T-helper 2 cell treated with Interferon-gamma antibody and Interleukin-4, amounts not matched to agents 100 ng/mL and 5 ng/mL, for 36 hours (primary cell): ENCODE data around the gene UTP15. TPM values are rescaled to one million over a fixed set of nuclear protein-coding genes. Genes with fewer than 3 reads are reported as not detected.

Experiments used
- intact Hi-C: fragments of 100-400 bp; cut with micrococcal nuclease; formaldehyde crosslinking; loops from one replicate; pipeline ENCODE4 v1.15.1; 2023
- total RNA-seq: library from RNA; stranded (reverse); gene quantifications from 2 replicates; pipeline ENCODE4 v1.2.3, GENCODE V29; 2022

UTP15 gene, protein sequence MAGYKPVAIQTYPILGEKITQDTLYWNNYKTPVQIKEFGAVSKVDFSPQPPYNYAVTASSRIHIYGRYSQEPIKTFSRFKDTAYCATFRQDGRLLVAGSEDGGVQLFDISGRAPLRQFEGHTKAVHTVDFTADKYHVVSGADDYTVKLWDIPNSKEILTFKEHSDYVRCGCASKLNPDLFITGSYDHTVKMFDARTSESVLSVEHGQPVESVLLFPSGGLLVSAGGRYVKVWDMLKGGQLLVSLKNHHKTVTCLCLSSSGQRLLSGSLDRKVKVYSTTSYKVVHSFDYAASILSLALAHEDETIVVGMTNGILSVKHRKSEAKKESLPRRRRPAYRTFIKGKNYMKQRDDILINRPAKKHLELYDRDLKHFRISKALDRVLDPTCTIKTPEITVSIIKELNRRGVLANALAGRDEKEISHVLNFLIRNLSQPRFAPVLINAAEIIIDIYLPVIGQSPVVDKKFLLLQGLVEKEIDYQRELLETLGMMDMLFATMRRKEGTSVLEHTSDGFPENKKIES
- 28.2 and 28.3 TPM in 2 replicates for total RNA-seq

DNA sequence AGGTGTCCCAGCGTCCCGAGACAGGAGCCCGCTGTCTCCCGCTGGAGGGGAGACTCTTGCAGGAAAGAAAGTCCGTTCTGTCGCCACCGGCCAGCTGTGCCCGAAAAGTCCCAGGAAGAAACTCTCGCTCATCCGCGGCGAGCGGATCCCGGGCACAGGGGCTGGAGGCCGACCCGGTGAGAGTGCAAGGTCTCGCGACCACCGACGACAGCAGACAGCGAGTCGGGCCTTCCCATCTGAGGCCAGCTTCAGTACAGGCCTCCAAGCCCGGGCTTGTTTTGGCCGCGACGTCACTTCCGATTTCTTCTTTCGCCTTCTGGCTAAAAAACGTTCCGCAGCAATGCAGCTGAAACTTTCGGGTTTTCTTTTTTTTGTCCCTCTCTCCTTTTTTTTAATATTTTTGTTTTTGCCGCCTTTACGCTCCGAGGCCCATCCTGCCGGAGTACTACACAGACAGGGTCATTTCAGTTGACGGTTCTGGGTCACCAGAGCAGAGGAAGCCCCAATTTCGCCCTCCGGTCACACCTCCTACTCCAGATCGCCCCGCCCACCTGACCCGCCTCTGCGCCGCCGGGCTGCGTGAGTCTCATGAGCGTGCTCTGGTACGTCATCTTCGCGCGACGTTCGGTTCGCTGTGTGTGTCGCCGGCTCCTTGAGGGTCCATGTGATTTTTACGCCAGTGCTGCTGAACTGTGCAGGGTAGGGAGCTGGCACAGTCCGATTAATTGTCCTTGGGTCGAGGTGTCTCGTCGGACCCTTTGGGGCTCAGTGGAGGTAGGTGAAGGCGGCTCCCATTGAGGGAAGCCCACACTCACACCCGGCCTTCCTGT lies at the start of gene UTP15, which contains the start of gene ANKRA2:
UTP15 (plus strand) TSS at position 605 of the 830 bp plus-strand sequence. CDS start 1,602 bp downstream, outside the sequence.
ANKRA2 (minus strand) TSS at position 501 of the 830 bp plus-strand sequence. CDS start 2,758 bp downstream, outside the sequence.
- intact Hi-C loops, result loop anchor here (1.0 to 10.0 kb wide), 6 partner anchors 67 to 1672 kb away; partner anchors contain the start of genes ANKRD31, BTF3, GFM2 and HEXB

DNA sequence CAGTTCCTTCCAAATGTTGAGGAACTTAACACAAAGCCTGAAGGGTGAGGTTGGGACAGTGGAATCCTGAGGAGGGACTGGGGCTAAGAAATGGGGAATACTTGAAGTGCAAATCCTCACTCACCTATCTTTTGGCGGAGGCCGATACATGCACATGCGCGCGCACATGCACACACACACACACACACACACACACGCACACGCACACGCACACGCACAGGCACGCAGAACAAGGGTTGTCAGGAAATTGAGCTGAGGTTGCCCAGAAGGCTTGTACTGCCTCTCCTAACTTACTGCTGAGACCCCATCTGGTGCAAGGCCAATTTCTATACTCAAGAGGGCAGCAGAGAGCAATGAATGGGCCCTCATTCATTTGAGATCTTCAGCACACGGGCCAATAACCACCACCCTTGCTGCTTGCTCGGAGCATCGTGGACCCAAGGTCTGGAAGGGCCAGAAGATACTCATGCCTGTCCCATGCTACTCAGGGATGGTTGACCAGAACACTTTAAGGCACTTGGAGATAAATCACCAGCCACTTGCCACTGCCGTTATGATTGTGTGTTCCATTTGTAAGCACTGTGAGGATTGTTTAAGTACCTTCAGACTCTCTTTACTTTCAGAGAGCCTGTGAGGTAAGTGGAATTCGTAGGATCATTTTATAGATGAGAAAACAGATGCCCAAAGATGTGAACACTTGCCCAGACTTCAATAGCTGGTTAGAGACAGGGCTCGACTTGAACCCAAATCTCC lies 45.8 kb upstream of the UTP15 start:
- intact Hi-C loops, result loop anchor here (1.0 to 2.0 kb wide), 2 partner anchors 17 to 21 kb away; partner anchors contain the start of gene BTF3

DNA sequence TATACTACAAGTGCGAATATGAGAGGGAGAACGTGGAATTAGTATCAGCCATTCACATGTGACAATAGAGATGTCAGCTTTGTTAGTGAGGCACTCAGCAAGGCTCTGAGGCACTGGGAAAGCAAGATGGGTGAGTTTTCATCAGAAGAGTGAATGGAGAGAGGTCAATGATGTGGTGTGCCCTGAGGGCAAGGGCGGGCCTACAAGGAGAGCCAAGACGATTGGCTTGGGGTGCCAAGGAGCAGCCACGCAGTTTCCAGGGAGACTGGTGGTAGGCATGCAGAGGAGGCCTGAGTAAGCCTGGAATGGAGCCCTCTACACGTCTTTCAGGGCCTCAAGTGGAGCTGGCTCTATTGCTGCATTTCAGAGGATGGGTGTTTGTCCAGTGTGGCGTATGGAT lies 42.6 kb upstream of the UTP15 start:
- intact Hi-C loops, result no loop called here

DNA sequence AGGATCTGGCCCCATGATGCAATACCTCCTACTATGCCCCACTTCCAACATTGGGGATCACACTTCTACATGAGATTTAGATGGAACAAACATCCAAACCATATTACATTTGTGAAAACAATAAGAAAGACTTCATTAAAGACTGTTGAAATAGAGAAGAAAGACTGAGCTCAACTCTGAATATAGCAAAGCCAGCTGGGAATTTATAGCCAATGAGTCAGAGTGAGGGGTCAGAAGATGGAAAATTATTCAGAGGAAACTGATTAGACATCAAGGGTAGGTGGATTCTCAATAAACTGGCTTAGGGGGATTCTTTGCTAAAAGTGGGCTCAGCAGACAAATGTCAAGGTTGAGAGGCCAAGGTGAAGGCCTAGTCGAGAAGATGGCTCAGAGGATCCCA lies 41.7 kb upstream of the UTP15 start:
- intact Hi-C loops, result no loop called here

DNA sequence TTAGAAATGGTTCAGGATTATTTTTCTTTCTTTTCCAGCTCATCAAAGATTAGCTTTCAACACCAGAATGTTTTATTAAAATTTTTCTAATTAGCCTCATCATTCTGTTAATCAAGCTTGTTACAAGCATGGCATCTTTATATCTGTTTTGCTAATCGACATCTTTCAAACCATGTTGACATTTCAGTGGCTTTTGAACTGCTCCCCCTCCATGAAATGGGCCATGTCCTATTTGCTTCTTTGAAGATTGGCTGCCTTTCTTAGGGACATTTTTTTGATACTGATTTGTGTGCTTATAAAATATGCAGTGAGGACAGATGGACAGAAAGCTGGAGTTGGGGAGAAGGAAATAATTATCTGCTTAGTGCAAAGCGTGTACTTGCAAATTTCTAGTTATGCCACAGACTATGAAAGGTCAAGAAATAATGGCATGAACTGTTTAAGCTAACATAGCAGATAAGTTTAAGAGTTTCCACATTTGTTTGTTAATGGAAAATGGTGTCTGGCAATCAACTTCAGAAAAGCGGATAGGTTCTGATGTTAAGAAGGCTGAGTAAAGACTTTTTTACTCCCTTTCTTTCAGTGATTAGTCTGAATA lies 39.8 kb upstream of the UTP15 start:
- intact Hi-C loops, result no loop called here

DNA sequence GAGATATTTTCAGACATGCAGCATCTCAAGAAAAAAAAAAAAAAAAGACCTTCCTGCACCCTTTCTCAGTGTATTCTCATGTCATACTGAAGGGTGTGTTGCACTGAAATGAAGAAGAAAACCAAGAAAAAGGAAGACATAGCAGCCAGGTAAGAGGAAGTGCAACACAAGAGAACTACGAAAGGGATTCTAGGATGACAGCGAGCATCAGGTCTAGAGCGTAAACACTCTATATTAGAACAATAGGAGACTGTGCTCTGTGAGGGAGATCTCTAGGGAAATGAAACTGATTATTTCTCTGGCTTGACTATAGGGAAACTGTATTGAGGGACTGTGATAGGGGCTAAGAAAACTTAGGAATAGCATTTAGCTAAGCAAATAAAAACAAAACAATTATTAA lies 37.3 kb upstream of the UTP15 start:
- intact Hi-C loops, result no loop called here

DNA sequence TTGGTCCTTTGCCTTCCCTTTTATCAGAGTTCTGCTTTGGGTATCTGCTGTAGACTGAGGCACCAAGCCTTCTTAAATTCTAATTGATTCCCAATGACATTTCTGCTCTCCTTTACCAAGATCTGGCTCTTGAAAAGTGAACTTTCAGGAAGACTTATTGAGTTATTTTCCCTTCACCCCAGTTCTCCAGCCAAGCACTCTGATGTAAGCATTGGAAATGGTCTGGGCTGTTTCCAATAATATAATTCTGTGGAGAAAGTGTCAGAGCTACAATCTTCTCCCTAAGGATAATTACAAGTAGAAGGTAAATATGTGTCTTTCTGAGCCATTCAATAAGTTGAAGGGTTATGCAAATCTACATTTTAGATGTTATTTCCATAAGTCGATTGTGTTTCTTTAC lies 36.5 kb upstream of the UTP15 start:
- intact Hi-C loops, result no loop called here

DNA sequence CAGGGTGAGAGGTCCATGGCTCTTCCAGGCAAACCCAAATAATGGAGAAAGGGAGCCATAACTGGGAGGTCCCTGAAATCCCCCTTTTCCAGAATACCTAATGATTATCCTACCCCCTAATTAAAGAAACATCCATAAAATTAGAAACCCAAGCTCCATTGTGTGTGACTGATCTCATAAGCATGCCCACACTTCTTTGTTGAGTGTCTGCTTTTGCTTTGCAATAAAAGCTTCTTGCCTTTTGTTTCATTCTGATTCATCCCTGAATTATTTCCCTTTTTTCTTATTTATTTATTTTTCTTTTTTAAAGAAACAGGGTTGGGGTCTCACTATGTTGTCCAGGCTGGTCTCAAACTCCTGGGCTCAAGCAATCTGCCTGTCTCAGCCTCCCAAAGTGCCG lies 34.2 kb upstream of the UTP15 start:
- intact Hi-C loops, result no loop called here

DNA sequence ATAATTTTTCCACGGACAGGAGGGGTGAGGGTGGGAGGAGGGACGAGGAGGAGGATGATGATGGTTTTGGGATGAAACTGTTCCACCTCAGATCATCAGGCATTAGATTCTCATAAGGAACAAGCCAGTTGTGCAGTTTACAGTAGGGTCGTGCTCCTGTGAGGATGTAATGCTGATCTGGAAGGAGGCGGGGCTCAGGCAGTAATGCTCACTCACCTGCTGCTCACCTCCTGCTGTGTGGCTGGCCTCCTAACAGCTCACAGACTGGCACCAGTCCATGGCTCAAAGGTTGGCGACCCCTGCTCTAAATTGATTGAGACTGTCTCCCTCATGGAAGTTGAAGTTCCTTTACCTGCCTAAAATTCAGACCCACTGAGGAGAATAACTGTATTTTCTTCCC lies 33.3 kb upstream of the UTP15 start:
- intact Hi-C loops, result no loop called here

DNA sequence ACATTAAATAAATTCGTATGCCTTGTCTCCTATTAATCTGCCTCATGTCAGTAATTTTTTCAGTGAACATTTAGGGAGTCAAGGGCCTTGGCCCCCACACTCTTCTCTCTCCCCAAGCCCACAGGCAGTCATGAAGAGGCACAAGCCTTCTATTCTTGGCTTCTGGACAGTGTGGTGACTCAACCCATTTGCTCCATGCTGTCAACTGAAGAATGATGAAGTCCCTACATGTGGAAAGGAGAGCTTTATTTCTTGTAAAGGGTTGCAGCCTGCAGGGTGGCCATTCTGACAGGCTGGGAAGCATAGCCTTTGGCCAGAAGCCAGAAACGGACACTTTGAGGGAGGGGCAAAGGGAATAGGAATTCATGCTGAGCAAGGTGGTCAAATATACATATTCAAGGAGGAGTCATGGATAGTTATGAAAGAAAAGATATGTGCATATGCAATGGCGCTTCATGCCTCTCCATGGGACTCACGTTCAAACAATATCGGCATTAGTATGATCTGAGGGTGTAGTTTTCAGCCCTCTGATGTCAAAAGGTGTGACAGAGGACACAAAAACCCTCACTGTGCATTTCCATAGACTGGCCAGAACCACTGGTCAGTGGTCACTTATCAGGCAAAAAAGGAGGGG lies 31.4 kb upstream of the UTP15 start:
- intact Hi-C loops, result no loop called here

DNA sequence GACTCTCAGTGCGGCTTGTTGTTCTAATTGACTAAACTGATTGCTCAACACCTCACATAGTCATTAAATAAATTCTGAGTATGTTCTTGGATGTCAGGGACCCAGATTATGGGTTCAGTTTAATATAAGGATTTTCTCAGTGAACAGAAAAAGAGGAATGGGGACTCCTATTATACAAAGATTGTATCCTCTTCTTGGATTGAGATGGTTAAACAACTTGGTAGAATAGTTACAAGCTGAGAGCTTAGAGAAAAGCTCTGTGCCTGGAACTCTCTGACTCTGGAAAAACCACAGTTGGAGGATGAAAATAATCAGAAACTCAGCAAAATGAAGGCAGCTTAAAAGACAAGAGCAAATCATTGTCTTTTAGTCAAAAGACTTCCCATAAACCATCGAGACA lies 30.6 kb upstream of the UTP15 start:
- intact Hi-C loops, result loop anchor here (5.0 kb wide), 2 partner anchors 38 to 83 kb away; partner anchors contain the start of gene BTF3

DNA sequence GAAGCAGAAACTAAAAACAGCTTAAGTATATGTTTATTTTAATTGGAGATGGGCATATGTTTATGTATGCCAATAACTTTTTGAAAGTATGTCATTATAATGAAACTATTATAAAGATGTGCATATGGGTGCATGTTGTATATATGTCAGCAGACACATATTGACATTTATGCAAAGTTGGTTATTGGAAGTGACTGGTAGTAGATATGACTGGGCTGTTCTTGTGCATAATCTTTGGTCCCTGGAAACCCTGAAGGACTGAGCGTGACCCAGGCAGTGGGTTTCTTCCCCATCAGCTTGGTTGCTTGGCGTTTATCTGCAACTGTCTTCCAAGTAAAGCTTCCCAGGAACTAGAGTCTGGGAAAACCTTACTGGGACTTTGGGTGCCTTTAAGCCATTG lies 25.8 kb upstream of the UTP15 start:
- intact Hi-C loops, result loop anchor here (5.0 kb wide), 2 partner anchors 42 to 87 kb away; partner anchors contain the start of gene BTF3

DNA sequence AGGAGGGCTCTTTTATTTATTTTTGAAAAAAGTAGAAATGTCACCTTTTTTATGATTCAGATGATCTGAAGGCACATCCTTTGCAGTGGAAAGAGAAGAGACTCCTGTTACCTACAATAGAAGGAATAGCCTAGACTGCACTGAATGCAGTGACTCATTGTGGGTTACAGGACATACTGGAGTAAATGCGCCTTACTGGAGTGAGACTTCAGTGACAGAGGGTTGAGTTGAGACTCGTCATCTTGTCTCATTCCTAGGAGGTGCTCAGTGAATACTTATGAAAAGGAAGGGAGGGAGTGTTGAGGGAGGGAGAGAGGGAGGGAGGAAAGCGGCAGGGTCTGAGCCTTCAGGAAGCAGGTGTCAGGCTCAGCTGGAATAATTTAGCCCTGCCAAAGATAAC lies 25.4 kb upstream of the UTP15 start:
- intact Hi-C loops, result no loop called here

DNA sequence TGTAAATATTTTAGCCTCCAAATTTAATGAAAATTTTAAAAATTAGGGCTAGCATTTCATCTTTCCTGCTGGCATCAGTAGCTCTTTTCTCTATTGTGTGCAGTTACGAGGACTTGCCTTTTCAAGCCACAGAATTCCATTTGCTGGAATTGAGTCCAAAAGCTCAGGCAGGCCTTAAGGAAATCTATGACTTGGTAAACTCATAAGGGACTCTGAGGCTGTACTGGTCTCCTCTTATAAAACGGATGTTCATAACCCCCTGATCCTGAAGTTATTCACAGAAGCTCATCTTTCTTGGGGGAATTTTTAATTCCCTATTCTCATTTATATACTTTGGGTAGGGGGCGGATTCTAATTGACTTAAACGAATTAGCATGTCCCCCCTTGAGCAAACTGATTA lies 23.5 kb upstream of the UTP15 start:
- intact Hi-C loops, result no loop called here

DNA sequence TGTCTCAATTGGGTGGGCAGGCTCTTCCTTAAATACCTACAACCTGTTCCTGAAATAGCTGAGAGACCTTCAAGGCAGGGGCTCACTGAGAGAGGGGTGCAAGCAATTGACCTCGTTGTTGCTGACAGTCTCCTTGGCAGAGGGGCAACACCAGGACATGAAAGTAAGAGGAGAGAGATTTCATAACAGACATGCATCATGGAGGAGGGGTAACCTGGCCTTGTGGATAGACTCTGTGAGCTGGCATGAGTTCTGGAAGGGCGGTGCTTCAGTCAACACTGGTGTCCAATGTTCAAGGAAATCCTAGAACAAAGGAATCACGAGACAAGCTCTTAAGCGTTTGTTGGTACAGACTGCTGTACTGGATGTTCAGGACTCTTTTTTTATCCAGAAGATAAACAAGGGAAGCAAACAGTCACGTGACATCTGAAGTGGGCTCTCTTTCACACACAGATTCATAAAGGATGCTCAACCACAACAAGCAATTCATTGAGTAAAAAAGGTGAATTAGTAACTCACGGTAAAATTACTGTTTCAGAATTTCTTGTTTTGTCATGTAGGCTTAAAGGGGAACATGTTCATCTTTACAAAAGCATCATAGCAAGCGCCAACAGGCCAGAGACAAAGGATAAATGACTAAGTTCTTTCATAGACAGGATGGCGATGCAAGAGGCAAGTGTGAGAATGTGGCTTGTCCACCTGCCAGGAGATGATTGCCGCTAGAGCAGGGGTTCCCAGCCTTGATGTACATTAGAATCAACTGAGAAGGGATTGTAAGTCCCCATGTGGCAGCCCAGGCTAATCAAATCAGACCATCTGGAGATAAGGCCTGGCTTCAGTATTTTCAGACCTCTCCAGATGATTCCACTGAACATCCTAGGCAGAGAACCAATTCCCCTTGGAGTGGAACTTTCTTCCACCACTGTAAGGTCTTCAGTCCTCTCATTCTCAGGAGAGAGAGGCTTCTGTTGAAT lies 20.8 kb upstream of the UTP15 start:
- intact Hi-C loops, result no loop called here

DNA sequence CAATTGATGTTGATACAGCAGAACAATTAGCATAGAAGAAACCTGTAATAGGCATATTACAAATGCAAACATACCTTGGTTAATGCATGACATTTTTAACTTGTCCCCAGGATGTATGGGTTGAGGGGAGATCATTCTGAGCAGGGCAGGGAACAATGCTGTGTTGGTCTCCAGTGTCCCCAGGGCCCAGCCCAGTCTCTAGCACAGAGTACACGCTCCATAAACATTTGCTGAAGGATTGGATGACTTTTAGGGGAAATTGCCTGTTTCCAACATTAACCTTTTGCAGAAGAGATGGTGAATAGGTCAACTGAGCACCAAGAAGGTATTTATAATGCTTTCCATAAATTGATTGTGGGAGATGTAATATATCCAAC lies 20.2 kb upstream of the UTP15 start:
- intact Hi-C loops, result no loop called here

DNA sequence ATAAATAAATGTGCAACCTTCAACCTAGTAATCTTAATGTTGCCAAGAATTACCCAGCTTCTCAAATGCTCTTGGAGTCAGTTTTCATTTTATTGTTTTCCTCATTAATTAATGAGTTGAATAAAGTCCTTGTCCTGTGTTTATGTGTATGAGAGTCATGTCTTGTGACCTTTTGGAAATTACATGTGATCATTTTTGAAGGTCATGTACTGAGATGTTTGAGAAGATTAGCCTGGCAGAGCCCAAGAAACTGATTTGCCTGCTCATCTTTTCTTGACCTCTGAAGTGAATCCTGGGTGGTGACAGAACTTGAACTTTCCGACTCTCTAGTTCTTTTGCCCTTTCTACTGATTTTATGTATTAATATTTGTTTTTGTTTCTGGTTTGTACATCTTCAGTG lies 15.5 kb upstream of the UTP15 start:
- intact Hi-C loops, result no loop called here

DNA sequence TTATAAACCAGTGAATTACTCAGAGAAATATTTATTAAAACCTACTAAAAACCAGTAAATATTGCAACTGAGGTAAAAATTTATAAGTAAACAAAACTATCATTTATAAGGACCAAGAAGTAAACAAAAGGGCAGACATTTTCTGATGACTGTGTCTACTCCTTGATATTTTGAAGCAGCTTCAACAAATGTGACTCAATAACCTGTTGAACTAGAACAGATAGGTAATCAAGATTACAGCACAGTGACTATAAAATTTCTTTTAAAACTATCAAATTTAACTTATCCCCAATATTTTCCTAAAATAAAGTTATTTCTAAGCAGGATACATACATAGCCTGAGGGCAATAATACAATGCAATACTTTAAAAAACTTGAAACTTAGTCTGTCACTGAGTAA lies 12.9 kb upstream of the UTP15 start:
- intact Hi-C loops, result no loop called here

DNA sequence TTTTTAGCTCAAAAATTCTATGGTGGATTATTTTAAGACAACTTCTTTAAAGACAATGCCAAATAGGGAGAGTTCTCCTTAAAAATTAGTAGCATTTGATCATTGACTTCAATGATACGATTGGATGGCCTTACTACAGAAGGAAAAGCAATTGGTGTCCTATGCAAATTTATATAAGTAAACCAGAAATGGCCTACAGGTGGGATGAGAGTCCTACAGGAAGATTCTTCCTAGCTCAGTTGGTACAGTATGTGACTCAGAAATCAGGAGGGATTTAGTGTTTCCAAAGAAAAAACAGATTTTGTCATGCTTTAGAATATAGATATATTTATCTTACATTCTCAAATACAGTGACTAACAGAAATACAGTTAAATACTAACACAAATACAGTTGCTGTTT lies 6.6 kb upstream of the UTP15 start:
- intact Hi-C loops, result no loop called here
